Left ventricle myocardium inferior (tissue), 1 donor: ENCODE measurements around the gene C1QL1. TPM values are rescaled to one million over a fixed set of nuclear protein-coding genes. Genes with fewer than 3 reads are reported as not detected.
A peak's percentile ranks its signal among the peaks of the same experiment; 100 is the strongest.

Experiments
- DNase-seq: peaks from one replicate; pipeline ENCODE4 v3.0.0-alpha.2; 2020
- H3K27ac ChIP-seq: fragments of 200-600 bp; replicated peaks from 2 replicates; pipeline ENCODE4 v1.8.0; 2021
- H3K27me3 ChIP-seq: fragments of 200-600 bp; 2 replicates; pipeline ENCODE4 v1.8.0; 2021; ENCODE audit warnings: low read depth
- H3K36me3 ChIP-seq: fragments of 200-600 bp; 2 replicates; pipeline ENCODE4 v1.8.0; 2021
- H3K4me1 ChIP-seq: fragments of 200-600 bp; 2 replicates; pipeline ENCODE4 v1.8.0; 2021
- H3K4me3 ChIP-seq: fragments of 200-600 bp; 2 replicates; pipeline ENCODE4 v1.8.0; 2021; ENCODE audit warnings: mild to moderate bottlenecking, moderate library complexity
- H3K9me3 ChIP-seq: fragments of 200-600 bp; replicated peaks from 2 replicates; pipeline ENCODE4 v1.8.0; 2021
- CTCF ChIP-seq: fragments of 200-600 bp; IDR thresholded peaks from 2 replicates; pipeline ENCODE4 v1.8.0; 2021; ENCODE audit warnings: antibody characterized with exemption, mild to moderate bottlenecking, borderline replicate concordance
- intact Hi-C: fragments of 100-400 bp; cut with micrococcal nuclease; formaldehyde crosslinking; loops from one replicate; pipeline ENCODE4 v1.11.0; 2022
- microRNA-seq: library from miRNA; unstranded; fragments of <30 nt; microRNA quantifications from one replicate; pipeline ENCODE4 v1.2.0, GENCODE V29; 2020
- total RNA-seq: library from RNA; stranded (reverse); fragmentation: NEBNext Ultra II Directional; extraction: Animal tissue kit (Norgen Biotek cat#: 25700); gene quantifications from one replicate; pipeline ENCODE4 v1.2.1, GENCODE V29; 2021
- donor health status: DM: no; HTN: yes; CAD: no; lungs with severe emphysema.

The C1QL1 gene
- total RNA-seq, 1 donor from 2014 or later: 0.74 TPM

DNA sequence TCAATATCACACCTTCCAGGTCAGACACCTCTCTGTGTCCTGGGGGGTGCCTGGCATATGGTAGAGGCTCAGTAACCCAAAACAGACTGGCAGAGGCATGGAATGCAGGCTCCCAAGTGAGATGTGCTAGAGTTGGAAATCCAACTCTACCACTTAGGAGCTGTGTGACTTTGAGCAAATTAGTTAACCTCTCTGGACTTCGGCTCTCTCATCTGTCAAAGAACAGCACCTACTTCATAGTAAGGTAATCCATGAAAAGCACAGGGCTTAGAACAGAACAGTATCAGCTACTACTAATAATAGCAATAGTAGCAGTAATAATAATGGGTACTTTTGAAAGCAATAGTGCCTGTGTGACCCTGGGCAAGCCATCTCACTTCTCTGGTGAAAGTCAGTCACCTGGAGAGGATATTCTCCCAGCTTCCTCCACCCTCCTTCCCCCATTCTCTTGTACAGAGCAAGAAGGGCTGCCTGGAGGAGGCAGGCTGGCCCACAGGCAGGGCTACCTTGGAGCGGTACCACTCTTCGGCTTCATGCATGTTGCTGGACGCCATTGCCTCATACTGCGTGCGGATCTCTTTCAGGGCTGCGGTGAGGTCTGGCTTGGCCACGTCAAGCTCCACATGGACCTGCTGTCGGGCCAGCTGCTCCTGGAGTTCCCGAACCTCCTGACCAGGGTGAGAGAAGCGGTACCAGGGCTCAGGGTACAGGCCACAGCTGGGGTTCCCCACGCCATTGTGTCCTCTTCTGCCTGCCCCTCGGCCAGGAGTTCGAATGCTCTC lies 55.1 kb downstream of the C1QL1 start:
- H3K9me3 ChIP-seq: no peaks in the 10 kb centered on the region
- DNase-seq: no peak
- TF ChIP-seq CTCF: no peak
- H3K4me3 ChIP-seq: no peak overlapping the region
- H3K27ac ChIP-seq: no peak overlapping the region
- H3K4me1 ChIP-seq: peaks cover 36% of the 10 kb centered on the region
- H3K27me3 ChIP-seq: peaks cover 49% of the 10 kb centered on the region
- no peaks in the 10 kb centered on the region for H3K36me3 ChIP-seq
- intact Hi-C loops: no loop called here

DNA sequence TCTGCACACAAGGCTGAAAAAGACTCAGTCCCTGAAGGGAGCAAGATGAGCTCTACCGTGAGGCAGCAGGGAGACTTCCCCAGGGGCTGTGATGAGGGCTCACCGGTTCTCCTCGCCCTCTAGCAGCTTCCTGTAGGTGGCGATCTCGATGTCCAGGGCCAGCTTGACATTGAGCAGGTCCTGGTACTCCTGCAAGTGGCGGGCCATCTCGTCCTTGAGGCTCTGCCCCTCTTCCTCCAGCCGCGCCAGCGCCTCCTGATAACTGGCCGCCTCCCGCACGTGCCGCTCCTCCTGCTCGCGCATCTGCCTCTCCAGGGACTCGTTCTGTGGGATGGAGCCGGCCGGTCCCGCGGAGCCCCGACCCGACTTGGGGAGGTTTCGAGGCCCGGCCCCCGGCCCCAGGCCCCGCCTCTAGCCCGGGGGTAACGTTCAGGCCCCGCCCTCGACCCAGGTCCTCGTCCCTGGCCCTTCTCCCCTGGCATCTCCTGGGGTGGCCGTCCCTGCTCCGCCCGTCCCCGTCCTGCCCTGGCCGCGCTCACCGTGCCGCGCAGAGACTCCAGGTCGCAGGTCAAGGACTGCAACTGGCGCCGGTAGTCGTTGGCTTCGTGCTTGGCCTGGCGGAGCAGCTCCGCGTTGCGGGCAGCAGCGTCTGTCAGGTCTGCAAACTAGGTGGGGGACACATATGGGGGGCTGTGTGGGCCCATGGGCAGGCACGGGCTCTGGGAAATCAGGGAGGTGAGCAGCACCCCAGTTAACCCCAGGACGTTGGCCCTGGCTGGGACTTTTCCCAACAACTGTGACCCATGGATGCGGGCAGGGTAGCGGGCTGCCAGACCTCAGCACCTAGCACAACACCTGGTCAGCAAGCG lies 56.7 kb downstream of the C1QL1 start:
- intact Hi-C loops: no loop called here
- Histone ChIP-seq H3K27ac (peak overlapping the region; percentile 58), H3K4me3 (peak overlapping the region; percentile 59), H3K27me3 (peaks cover 49% of the 10 kb centered on the region), H3K9me3 (no peaks in the 10 kb centered on the region), H3K4me1 (peaks cover 21% of the 10 kb centered on the region), H3K36me3 (no peaks in the 10 kb centered on the region)
- peak; percentile 67 for TF ChIP-seq CTCF
- DNase-seq: peak; percentile 58

GRCh38 chr17:44910231-44911106 lies 57.6 kb downstream of the C1QL1 start:
- intact Hi-C loops: no loop called here

More at GRCh38 chr17:44910231-44911106, 57.6 kb downstream of the C1QL1 start:
- Histone ChIP-seq H3K27me3 (peaks cover 48% of the 10 kb centered on the region), H3K36me3 (no peaks in the 10 kb centered on the region), H3K4me1 (peaks cover 12% of the 10 kb centered on the region), H3K27ac (no peak overlapping the region), H3K4me3 (peak overlapping the region; percentile 59), H3K9me3 (no peaks in the 10 kb centered on the region)
- TF ChIP-seq CTCF: no peak
- DNase-seq: no peak

Small RNA genes lying within 50 kb of the gene (microRNA-seq; reads per million reads assigned to microRNA genes)
- not detected for gene MIR6783

Other genes starting within 250 kb of the C1QL1 start
- gene ADAM11, start 209.3 kb downstream of the C1QL1 start, total RNA-seq: 7.3 TPM
- gene GJC1, start 138.0 kb downstream of the C1QL1 start, total RNA-seq: 18.8 TPM
- 18.3 TPM for gene HIGD1B, start 120.4 kb downstream of the C1QL1 start, total RNA-seq
- gene EFTUD2, start 68.9 kb downstream of the C1QL1 start, total RNA-seq: 62.0 TPM
- 4.1 TPM for gene GFAP, start 52.8 kb downstream of the C1QL1 start, total RNA-seq
- 0.49 TPM for gene KIF18B, start 20.5 kb downstream of the C1QL1 start, total RNA-seq
- 25.9 TPM for gene DCAKD, start 83.3 kb upstream of the C1QL1 start, total RNA-seq
- gene NMT1, start 93.0 kb upstream of the C1QL1 start, total RNA-seq: 86.0 TPM
- 146 TPM for gene PLCD3, start 164.2 kb upstream of the C1QL1 start, total RNA-seq
- gene ACBD4, start 167.4 kb upstream of the C1QL1 start, total RNA-seq: 6.4 TPM
- 28.8 TPM for gene HEXIM1, start 180.2 kb upstream of the C1QL1 start, total RNA-seq
- gene HEXIM2, start 193.6 kb upstream of the C1QL1 start, total RNA-seq: 7.0 TPM